HG02885 (cell line): Measurements from ENCODE around the gene PDZD4.
"Not testable (repeated sequence)": the region's sequence is repeated elsewhere in the genome, so short reads cannot be mapped to it uniquely, and the experiment has no call there.

Experiments used
- ATAC-seq: cut with Tn5 transposase; IDR thresholded peaks from one replicate; pipeline ENCODE4 v1.9.1; 2021; ENCODE audit warnings: mild to moderate bottlenecking; ENCODE audit not compliant: unreplicated experiment, poor library complexity

PDZD4 gene

DNA sequence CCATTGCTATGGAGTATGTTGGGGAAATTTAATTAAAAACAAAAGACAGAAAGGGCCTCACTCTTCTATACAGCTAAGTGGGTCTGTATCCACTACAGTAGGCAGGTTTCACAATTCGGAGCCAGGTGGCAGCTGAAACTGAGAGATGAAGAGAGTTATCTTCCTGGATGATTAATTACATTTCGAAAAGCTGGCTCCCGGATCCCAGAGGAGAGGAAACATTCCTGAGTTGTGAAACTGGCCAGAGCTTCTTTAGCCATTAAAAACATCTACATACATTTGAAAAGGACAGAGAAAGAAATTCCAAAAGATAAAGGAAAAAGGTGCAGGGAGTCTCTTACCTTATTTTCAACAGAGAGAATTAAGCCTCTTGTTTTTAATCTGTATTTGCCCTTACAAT lies 15.5 kb upstream of the PDZD4 start:
- ATAC-seq: no peak

DNA sequence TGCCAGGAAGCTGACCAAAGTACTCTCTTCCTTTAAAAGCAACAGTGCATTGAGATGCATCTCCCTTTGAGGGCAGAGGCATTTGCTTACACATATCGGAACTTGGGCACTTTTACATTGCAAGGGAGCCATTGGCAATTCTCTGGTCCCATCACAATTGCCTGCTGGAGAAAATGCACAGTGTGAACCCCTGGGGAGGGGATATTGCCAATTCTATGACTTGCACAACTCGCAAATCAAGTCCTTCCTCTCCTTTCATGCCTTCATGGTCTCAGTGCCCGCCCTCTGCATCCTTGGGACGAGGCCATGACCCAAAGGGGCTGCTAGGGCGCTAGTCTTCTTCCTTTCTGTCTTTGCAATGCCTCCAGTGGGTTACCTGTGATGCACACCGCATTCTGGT lies 14.9 kb upstream of the PDZD4 start:
- no peak for ATAC-seq

DNA sequence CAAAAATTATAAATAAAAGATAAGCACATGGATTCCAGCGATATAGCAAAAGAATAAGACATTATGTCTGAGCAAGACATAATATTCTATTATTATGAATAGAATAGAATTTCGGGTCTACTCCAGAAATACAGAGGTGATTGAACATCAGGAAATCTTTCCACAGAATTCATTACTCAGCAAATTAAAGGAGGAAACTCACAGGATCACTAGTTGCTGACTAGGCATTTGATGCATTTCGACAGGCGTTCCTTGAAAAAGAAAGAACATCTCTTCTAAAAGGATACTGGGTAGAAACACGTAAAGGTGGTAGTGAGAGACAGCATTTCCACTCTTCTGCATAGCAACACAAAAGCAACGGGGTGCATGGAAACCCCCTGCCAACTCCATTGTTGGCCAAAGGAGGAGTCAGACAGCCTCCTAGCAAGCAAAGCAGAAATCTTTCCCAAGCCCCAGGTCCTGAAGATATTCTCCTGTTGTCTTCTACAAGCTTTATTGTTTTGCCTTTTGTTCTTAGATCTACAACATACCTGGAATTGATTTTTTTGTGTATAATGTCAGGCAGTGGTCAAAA lies 14.3 kb upstream of the PDZD4 start:
- ATAC-seq: no peak

DNA sequence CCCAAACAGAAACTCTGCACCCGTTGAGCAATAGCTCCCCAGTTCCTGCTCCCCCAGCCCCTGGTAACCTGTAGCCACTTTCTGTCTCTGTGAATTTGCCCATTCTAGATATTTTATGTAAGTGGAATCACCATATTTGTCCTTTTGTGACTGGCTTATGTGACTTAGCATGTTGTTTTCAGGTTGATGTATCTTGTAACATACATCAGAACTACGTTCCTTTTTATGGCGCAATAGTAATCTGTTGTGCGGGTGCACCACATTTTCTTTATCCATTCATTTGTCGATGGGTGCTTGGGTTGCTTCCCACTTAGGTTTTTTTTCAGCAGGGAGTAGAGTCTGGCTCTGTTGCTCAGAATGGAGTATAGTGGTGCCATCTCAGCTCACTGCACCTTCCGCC lies 6.6 kb upstream of the PDZD4 start:
- no peak for ATAC-seq

DNA sequence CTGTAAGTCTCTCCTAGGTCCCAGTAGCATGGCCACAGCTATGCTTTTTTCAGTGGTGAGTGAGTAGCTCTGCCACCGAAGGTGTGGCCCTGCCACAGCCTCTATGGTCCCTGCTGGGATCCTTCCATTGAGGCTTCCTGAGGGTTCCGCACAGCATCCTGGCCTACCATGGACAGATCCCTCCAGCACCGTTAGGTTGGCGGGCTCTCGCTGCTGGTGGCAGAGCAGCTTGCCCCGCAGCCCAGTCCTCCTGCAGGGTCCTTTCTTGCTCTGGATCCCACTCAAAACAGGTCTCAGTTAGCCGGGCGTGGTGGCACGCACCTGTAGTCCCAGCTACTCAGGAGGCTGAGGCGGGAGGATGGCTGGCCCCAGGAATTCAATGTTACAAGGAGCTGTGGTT lies 2.4 kb upstream of the PDZD4 start:
- no peak for ATAC-seq

DNA sequence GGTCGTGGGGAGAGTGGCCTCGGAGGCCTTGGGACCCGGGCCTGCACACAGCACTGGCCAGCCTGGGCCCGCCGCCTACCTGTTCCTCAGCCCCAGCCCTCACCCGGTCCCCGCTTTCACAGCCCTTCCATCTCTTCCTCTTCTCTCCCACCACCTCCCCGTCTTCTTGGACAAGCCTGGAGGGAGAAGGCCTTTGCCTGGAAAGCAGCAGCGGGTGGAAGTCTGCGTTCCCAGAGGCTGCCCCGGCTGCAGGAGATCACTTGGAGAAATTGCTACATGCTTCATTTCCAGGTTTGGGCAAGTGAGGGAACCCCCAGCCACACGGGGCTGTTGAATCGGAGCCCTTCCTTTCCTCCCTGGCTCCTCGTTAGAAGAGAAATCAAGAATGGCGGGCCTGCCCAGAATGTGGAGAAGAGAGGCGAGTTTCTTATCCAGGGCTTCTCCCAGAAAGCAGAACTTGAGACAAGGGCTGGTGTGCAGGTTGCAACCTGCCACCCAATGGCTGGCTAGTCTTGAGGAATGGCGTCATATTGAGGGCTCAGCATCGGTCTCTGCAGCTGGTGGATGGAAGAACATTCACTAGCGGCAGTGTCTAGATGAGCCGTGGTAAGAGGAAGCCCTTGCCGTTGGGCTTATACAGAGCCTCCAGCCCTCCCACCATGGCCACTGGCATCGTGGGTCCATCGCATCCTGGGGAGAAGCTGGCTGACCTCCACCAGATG lies 1.2 kb upstream of the PDZD4 start:
- ATAC-seq: no peak

- ATAC-seq: no peak
Observed at GRCh38 chrX:153830640-153831428, 490 bp upstream of the PDZD4 start.

DNA sequence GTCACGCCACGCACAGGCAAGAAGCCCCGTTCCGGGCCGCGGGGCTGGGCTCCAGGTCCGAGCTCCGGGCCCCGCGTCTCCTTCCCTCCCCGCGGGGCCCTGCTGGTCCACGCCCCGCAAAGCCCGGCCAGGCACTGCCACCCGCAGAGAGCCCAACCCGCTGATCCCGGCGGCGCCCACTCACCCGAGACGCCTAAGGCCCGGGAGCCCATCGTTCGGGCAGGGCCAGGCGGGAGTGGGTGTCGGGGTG lies 870 bp downstream of the PDZD4 start:
- no peak for ATAC-seq

DNA sequence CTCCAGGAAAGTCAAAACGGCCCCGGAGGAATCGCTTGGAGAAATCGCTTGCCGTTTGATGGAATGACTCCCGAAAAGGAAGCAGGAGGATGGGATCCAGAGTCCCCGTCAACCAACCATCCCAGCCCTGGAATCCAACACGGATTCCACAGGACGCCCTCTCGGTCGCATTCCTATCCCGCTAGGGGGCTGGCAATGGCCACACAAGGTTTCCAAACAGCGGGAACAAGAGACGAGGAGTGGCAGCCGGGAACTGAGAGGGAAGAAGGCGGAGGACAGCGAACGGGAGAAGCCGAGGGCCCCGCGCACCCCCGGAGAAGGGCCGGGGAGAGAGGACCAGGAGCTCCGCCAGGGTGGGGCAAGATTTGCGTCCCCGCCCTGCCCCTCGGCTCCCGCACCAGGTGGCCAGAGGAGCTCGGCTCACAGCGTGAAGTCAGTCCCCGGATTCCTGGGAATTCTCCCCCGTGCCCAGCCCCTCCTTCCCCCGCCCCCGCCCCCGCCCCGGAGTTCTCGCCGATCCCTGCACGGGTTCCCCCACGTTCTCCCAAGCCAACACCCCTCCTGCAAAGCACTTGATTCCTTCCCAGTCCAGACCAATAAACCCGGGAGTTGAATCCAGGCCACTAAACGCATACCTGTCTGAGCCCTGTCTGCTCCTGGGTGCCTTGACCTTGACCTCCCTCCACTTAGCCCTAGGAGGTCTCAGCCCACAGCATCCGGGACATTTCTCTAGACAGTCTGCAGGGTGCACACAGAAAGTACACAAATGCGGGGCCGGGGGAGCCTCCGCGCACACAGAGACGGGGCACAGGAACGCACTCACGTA lies 1.4 kb downstream of the PDZD4 start:
- no peak for ATAC-seq

GRCh38 chrX:153828308-153828707 lies 2.0 kb downstream of the PDZD4 start:
- no peak for ATAC-seq

GRCh38 chrX:153827903-153828302 lies 2.4 kb downstream of the PDZD4 start:
- no peak for ATAC-seq

- no peak for ATAC-seq
Observed at GRCh38 chrX:153827016-153827415, 3.3 kb downstream of the PDZD4 start.

DNA sequence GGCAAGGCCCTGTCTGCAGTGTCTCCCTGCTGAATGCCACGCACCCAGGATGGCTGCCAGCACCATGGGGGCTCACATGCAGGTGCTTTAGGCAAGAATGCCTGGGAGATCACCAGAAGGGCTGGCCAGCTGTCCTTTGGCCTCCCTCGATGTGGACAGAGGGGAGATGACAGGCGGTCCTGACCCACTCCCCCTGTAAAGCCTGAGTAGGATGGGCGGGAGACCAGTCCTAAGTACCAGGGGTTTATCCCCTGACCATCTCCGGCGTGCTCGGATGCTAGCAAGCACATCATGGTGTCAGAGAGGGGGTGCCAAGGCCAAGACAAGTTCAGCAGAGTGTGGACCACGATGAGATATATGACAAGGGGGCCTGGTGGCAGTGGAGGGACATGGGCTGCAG lies 5.3 kb downstream of the PDZD4 start:
- ATAC-seq: no peak

GRCh38 chrX:153824348-153824747 lies 6.0 kb downstream of the PDZD4 start:
- no peak for ATAC-seq

DNA sequence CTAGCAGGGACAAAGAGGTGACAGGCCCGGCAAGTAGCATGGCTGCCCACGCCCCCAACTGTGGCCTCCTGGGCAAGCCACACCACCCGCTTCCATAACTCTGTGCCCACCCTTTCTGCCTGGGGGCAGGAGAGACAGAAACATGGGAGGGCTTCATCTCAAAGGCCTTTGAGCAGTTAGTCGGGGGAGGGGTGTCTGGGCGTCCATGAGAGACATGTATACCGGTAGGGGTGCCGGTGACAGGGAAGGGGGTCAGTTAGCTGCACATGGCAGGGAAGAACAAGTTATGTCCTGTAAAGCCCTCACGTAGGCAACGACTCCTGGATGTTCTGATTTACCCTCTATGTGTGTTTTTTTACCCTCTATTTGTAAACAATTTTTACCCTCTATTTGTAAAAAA lies 9.3 kb downstream of the PDZD4 start:
- no peak for ATAC-seq

DNA sequence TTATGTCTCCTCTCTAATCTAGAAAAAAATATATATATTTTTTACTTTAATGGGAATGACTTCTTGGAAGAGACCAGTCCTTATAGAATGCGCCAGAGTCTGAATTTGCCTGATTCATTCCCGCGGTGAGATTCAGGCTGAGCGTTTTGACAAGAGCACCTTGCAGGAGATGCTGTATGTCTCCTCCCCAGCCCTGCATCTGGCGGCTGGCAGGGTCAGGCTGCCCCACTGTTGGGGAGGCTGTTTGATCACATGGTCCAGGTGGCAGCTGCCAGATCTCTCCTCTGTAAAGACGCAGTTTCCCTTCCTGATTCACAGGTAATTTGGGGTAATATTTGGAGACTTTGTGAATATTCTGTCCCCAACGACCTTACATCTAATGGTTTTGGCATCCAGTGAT lies 9.7 kb downstream of the PDZD4 start:
- no peak for ATAC-seq

- no peak for ATAC-seq
Observed at GRCh38 chrX:153819384-153820040, 10.8 kb downstream of the PDZD4 start.

DNA sequence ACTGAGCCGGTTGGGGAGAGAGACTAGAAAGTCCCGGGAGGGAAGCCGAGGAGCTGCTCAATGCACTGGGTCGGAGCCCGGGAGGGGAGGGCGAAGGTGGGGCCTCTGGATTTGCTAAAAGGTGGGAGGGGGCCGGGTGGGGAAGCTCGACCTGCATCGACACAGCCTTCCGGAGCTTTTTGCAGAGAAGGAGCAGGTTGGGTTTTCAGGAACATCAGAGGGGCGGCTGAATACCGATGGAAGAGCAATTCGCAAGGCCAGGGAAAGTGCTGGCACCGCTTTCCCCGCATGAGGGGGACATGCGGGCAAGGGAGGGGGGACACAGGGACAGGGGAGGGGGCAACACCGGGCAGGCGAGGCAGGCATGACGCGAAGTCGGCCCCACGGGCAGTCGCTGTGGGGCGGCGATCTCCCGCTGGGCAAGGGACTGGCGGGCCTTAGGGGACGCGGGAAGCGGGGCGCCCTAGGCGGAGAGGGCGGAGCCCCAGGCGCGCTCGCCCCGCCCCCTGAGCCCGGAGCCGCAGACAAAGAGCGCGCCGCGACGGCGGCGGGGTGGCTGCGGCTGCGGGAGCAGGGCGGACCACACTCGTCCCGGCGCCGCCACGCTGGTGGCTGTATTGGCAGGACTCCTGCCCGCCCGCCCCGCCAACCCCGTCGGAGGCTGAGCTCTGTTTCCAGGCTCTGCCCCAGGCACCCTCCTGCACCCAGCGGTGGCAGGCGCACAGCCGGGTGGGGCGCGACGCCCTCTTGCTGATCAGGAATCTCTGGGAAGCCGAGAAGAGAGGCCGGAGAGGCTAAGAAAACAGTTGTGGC lies 11.6 kb downstream of the PDZD4 start:
- no peak for ATAC-seq

DNA sequence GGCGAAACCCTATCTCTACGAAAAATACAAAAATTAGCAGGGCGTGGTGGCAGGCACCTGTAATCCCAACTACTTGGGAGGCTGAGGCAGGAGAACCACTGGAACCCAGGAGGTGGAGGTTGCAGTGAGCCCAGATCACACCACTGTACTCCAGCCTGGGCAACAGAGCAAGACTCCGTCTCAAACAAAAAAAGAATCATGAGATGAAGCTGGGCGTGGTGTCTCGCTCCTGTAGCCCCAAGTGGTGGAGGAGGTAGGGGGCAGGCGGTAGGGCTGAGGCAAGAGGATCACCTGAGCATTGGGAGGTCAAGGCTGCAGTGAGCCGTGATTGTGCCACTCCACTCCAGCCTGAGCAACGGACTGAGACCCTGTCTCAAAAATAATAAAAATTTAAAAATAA lies 12.3 kb downstream of the PDZD4 start:
- not testable (repeated sequence) for ATAC-seq
